C4-2B (cell line): ENCODE results near the gene RPS6KA4.

Source experiments
- H3K27ac ChIP-seq: fragments of 450-650 bp; 2 replicates; pipeline ENCODE4 v1.5.1; 2017
- ZFX ChIP-seq: fragments of 450-650 bp; IDR thresholded peaks from 2 replicates; pipeline ENCODE4 v1.6.1; 2017
- TF ChIP-seq, protein P1 (sequence below): fragments of 450-650 bp; conservative IDR thresholded peaks from 2 replicates; pipeline ENCODE4 v1.5.1; 2017; ENCODE audit warnings: mild to moderate bottlenecking

RPS6KA4 gene

DNA sequence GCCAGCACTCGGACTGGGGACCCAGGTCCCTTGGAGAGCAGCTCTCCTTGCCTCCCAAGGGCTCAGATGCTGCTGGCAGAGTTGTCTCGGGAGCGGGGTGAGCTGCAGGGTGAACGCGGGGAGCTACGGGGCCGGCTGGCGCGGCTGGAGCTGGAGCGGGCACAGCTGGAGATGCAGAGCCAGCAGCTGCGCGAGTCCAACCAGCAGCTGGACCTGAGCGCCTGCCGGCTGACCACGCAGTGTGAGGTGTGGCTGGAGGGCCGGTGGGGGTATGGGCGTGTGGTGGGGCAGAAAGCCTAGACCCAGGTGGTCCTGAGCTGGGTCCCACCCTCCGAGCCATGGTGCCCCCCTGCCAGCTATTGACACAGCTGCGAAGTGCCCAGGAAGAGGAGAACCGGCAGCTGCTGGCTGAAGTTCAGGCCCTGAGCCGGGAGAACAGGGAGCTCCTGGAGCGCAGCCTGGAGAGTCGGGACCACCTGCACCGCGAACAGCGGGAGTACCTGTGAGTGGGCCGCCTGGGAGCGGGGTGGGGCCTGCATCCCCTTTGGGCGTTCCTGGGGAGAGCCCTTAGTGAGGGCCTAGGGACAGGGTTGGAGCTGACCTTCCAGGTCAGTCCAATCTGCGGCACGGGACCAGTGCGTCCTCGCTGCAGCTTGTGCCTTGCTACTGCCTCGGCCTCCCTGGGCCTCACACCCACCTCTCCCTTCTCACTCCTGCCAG, 5.8 kb upstream of the RPS6KA4 start:
- no peak overlapping the region for H3K27ac ChIP-seq
- TF ChIP-seq, protein P1, sequence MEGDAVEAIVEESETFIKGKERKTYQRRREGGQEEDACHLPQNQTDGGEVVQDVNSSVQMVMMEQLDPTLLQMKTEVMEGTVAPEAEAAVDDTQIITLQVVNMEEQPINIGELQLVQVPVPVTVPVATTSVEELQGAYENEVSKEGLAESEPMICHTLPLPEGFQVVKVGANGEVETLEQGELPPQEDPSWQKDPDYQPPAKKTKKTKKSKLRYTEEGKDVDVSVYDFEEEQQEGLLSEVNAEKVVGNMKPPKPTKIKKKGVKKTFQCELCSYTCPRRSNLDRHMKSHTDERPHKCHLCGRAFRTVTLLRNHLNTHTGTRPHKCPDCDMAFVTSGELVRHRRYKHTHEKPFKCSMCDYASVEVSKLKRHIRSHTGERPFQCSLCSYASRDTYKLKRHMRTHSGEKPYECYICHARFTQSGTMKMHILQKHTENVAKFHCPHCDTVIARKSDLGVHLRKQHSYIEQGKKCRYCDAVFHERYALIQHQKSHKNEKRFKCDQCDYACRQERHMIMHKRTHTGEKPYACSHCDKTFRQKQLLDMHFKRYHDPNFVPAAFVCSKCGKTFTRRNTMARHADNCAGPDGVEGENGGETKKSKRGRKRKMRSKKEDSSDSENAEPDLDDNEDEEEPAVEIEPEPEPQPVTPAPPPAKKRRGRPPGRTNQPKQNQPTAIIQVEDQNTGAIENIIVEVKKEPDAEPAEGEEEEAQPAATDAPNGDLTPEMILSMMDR = no peak
- TF ChIP-seq ZFX = no peak

DNA sequence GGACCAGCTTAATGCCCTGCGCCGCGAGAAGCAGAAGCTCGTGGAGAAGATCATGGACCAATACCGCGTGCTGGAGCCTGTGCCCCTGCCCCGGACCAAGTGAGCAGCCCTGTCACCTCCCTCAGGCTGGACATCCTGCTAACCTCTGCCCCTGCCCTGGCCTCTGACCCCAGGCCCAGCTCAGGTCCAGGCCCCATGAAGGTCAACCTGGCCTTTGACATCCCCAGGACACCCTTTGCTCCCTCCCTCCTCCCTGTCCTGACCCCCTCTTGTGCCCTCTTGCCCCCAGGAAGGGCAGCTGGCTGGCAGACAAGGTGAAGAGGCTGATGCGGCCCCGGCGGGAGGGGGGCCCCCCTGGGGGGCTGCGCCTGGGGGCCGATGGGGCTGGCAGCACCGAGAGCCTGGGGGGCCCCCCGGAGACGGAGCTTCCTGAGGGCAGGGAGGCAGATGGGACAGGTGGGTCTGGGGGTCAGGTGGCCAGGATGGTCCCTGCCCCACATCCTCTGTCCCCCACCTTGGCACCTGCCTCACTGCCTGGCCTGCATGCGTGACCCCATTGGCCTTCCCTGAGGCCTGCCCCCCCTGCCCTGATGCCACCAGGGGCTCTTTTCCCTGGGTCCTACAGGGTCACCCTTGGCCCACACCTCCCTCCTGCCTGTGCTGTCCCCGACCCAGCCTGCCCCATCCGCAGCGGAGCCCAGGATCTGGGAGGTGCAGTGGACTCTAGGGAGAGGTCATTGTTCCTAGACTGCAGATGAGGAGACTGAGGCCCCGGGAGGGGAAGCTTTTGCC, 5.1 kb upstream of the RPS6KA4 start:
- TF ChIP-seq, protein P1 = no peak
- TF ChIP-seq ZFX = no peak
- no peak overlapping the region; the same call in 1 of the 2 replicates for H3K27ac ChIP-seq

DNA sequence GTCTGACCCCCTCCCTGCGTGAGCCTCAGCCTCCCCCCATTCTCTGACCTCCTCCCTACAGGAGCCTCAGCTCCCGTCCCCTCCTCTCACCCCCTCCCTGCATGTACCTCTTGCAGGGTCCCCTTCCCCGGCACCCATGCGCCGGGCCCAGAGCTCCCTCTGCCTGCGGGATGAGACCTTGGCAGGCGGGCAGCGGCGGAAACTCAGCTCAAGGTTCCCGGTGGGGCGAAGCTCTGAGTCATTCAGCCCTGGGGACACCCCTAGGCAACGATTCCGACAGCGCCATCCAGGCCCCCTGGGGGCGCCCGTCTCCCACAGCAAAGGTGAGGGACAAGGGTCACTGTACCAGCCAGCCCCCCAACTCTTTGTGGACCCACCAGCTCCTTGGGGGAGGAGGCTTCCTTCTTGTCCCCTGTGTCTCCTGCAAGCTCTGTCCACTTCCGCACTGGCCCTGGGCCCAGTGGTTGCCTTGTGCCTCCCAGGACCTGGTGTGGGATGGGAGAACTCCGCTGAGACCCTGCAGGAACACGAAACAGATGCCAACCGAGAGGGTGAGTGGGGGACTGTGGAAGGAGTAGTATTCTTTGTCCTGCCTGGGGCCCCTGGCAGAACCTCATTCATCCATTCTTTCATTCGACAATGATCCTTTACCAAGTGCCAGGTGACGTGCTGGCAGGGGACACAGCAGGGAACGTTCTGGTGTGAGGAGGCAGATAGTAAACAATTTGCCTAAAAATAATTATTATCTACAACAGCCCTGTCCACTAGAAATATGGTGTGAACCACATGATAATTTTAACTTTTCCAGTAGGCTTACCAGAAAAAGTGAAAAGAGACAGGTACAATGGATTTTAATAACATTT, 3.7 kb upstream of the RPS6KA4 start:
- H3K27ac ChIP-seq = peak overlapping the region; percentile 84
- TF ChIP-seq ZFX = no peak
- TF ChIP-seq, protein P1 = peak; percentile 91

DNA sequence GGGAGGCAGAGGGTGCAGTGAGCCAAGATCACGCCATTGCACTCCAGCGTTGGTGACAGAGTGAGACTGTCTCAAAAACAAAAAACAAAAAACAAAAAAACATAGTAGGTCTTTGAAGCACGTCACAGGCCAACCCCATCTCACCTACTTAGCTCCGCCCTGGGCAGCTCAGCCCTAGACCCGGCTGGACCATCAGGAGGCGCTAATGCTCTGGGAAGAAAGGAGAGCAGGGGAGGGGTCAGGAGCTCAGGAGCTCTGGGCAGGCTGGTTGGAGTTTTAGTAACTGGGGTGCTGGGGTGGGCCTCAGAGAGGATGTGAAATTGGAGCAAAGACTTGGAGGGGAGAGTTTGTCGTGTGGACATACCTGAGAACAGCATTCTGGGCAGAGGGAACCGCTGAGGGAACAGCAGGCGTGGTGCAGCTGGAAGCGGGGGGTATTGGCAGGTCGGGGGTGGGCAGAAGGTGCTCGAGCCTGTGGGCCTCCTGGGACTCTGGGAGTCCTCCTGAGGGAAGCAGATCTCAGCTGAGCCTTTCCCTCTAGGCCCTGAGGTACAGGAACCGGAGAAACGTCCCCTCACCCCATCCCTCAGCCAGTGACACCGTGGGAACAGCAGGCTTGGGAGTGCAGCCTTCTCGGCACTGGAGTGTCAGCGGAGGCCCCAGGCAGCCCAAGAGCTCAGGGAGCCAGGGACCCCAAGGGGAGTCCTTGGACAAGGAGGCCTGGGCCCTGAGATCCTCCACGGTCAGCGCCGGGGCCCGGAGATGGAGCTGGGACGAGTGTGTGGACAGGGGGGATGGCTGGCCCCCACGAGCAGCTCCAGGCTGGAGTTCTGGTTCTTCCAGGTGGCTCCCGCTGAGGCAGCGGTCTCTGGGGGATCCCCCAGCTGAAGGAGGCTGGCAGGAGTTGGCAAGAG, 2.2 kb upstream of the RPS6KA4 start:
- H3K27ac ChIP-seq = peak overlapping the region; percentile 13; the same call in 1 of the 2 replicates
- TF ChIP-seq ZFX = no peak
- TF ChIP-seq, protein P1 = peak; percentile 76

DNA sequence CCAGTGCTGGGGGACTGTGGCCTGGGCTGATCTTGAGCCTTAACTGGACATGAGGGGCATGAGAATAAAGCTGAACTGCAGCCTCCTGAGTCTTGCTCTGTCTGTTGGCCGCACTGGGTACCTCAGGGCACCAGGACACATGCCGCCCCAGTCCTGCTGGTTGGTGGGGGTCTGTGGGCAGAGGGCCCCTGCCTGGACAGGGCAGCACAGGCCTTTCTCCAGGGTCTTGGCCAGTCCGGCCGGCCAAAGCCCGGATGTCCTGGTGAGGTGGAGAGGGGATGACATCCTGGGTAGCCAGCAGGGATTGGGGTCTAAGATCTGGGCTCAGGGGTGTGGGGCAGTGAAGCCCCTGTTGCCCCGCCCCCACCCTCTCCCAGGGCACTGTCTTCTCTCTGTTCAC, 1.5 kb upstream of the RPS6KA4 start:
- peak overlapping the region; percentile 97; the same call in 1 of the 2 replicates for H3K27ac ChIP-seq
- TF ChIP-seq, protein P1 = no peak

DNA sequence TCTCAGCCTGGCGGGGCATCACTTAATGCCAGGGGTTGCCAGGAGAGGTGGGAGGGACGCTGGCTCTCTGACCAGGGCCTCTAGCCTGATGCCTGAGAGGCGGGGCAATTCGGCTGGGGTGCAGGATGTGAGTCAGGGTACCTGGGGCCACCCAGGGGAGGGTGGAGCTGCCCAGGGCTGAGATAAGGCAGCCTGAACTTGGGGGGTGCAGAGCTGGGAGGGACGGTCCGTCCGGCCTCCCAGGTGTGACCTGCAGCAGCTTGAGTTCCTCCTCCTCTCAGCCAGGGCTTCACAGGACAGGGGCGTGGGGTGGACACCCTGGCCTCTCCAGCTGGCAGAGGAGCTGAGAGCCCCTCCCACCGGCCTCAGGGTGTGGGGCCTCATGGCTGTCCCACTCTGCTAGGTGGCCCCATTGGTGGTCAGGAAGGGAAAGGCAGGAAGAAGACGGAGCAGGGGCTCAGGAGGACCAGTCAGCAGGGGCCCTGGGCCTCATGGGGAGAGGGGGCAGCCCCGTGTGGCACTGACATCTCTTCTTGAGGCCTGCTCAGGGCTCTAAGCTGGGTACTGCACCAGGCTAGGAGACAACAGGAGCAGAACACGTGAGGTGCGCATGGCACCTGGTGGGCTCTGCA, 942 bp upstream of the RPS6KA4 start:
- TF ChIP-seq, protein P1 = no peak
- no peak for TF ChIP-seq ZFX
- H3K27ac ChIP-seq = peak overlapping the region; percentile 97
